Endothelial cell of umbilical vein (primary cell): ENCODE measurements around the gene TNRC6B. TPM values are rescaled to one million over a fixed set of nuclear protein-coding genes. Genes with fewer than 3 reads are reported as not detected.

ENCODE experiments used
- BruUV-seq: library from RNA; stranded (reverse); fragments of 400-500 nt; replicated peaks from 2 replicates; lab custom pipeline; 2021; lab: Mats Ljungman, UMichigan
- CTCF ChIA-PET: fragments of 300-600, 350-600 bp; sonication (Branson Sonifier 250); formaldehyde crosslinking; loops from one replicate; lab custom pipeline; 2021; ENCODE audit warnings: antibody characterized with exemption, inconsistent platforms; lab: Charles Lee
- POLR2A ChIA-PET: fragments of 300-600, 350-600 bp; sonication (Branson Sonifier 250); formaldehyde crosslinking; loops from one replicate; lab custom pipeline; 2021; ENCODE audit warnings: antibody characterized with exemption, inconsistent platforms; lab: Charles Lee
- DNase-seq: peaks from one replicate; pipeline ENCODE4 v3.0.0-alpha.2; 2011; ENCODE audit warnings: low read depth, low spot score
- FAIRE-seq: peaks from 2 replicates; lab custom pipeline; 2011; peaks lifted over from hg19 to GRCh38; lab: Jason Lieb, UNC
- H2AFZ ChIP-seq: 2 replicates; pipeline ENCODE4 v1.6.0; 2012; ENCODE audit warnings: low read depth, low read length, control low read depth, inconsistent platforms
- H3K27ac ChIP-seq: 2 replicates; pipeline ENCODE4 v1.5.1; 2011; ENCODE audit warnings: low read depth, mild to moderate bottlenecking, control low read depth, low read length, moderate library complexity; ENCODE audit not compliant: insufficient read depth
- H3K27me3 ChIP-seq, 2 experiments: 2 replicates each; pipeline versions ENCODE4 v1.6.0 to v1.6.1; 2011; ENCODE audit warnings: low read length in 2 of 2, mixed read lengths in 1 of 2; ENCODE audit not compliant: control insufficient read depth in 2 of 2, insufficient read depth in 2 of 2
- H3K36me3 ChIP-seq, 2 experiments: 2 replicates in 1 of 2; 3 replicates in 1 of 2; pipeline ENCODE4 v1.5.1; 2011; ENCODE audit warnings: low read length in 2 of 2, mild to moderate bottlenecking in 1 of 2, moderate library complexity in 1 of 2; ENCODE audit not compliant: control insufficient read depth in 2 of 2, insufficient read depth in 2 of 2; ENCODE audit errors: extremely low read depth in 1 of 2
- H3K4me1 ChIP-seq: 3 replicates; pipeline ENCODE4 v1.5.1; 2011; ENCODE audit warnings: mild to moderate bottlenecking, low read length; ENCODE audit not compliant: control insufficient read depth, insufficient read depth; ENCODE audit errors: extremely low read depth
- H3K4me2 ChIP-seq: 2 replicates; pipeline ENCODE4 v1.6.1; 2011; ENCODE audit warnings: low read length, control low read depth, mixed read lengths; ENCODE audit not compliant: insufficient read depth
- H3K4me3 ChIP-seq, 3 experiments: fragments of 200-600 bp in 1 of 3; sonication (generic), shearing (Covaris generic) in 1 of 3; replicated peaks in 1 of 3; 2 replicates each; pipeline ENCODE4 v1.5.1; 2011 to 2016; ENCODE audit warnings: control low read depth in 3 of 3, low read length in 3 of 3, mild to moderate bottlenecking in 2 of 3, inconsistent platforms in 1 of 3, low read depth in 1 of 3, moderate library complexity in 1 of 3; ENCODE audit not compliant: insufficient read depth in 1 of 3
- H3K79me2 ChIP-seq: 2 replicates; pipeline ENCODE4 v1.6.0; 2012; ENCODE audit warnings: low read length, inconsistent platforms; ENCODE audit not compliant: control insufficient read depth, insufficient read depth
- H3K9ac ChIP-seq: replicated peaks from 2 replicates; pipeline ENCODE3; 2011; ENCODE audit warnings: low read length, control low read depth; ENCODE audit not compliant: insufficient read depth; ENCODE audit errors: extremely low read depth
- H3K9me1 ChIP-seq: replicated peaks from 3 replicates; pipeline ENCODE4 v1.6.0; 2011; ENCODE audit warnings: mild to moderate bottlenecking, low read length; ENCODE audit not compliant: control insufficient read depth, insufficient read depth; ENCODE audit errors: extremely low read depth
- H3K9me3 ChIP-seq: replicated peaks from 2 replicates; pipeline ENCODE4 v1.5.1; 2012; ENCODE audit warnings: low read length, inconsistent platforms; ENCODE audit not compliant: control insufficient read depth, insufficient read depth
- H4K20me1 ChIP-seq: replicated peaks from 2 replicates; pipeline ENCODE3; 2011; ENCODE audit warnings: mild to moderate bottlenecking, low read length; ENCODE audit not compliant: control insufficient read depth, insufficient read depth; ENCODE audit errors: extremely low read depth
- CTCF ChIP-seq, 2 donors: IDR thresholded peaks; 1 replicate in 1 of 2; 2 replicates in 1 of 2; pipeline ENCODE4 v1.5.1; 2011; ENCODE audit warnings: low read length in 2 of 2, mild to moderate bottlenecking in 2 of 2, moderate library complexity in 2 of 2, control low read depth in 1 of 2, inconsistent platforms in 1 of 2, low read depth in 1 of 2; ENCODE audit not compliant: insufficient read depth in 1 of 2; ENCODE audit errors: extremely low read depth in 1 of 2
- EZH2 ChIP-seq: IDR thresholded peaks from 2 replicates; pipeline ENCODE4 v1.6.1; 2012; ENCODE audit warnings: borderline replicate concordance, low read depth, mild to moderate bottlenecking, moderate library complexity, low read length, inconsistent platforms; ENCODE audit not compliant: severe bottlenecking
- FOS ChIP-seq: IDR thresholded peaks from 2 replicates; pipeline ENCODE4 v1.6.1; 2011; ENCODE audit warnings: mild to moderate bottlenecking, low read length, moderate library complexity, borderline replicate concordance; ENCODE audit not compliant: insufficient read depth
- GATA2 ChIP-seq: IDR thresholded peaks from 2 replicates; pipeline ENCODE4 v1.7.0; 2011; ENCODE audit warnings: low read depth, mild to moderate bottlenecking, moderate library complexity, mixed read lengths, low read length; ENCODE audit not compliant: insufficient read length, insufficient read depth
- JUN ChIP-seq: IDR thresholded peaks from 2 replicates; pipeline ENCODE4 v1.6.1; 2011; ENCODE audit warnings: borderline replicate concordance, low read depth; ENCODE audit not compliant: insufficient read length, insufficient read depth
- MYC ChIP-seq: IDR thresholded peaks from one replicate; pipeline ENCODE4 v1.6.1; 2011; ENCODE audit warnings: mild to moderate bottlenecking, low read depth, low read length
- POLR2A ChIP-seq: IDR thresholded peaks from 2 replicates; pipeline ENCODE4 v1.6.1; 2012; ENCODE audit warnings: low read depth, mild to moderate bottlenecking, control low read depth, low read length
- POLR2AphosphoS5 ChIP-seq: IDR thresholded peaks from 2 replicates; pipeline ENCODE4 v1.6.1; 2012; ENCODE audit warnings: low read depth, mild to moderate bottlenecking, control low read depth, low read length, moderate library complexity; ENCODE audit not compliant: insufficient read depth
- dilution Hi-C: fragments of 300-500 bp; cut with MboI; formaldehyde crosslinking; loops from one replicate; pipeline ENCODE4 v1.15.0; 2019; ENCODE audit warnings: low sequenced_read_pairs; ENCODE audit not compliant: extremely low pct_ligation_motif_present
- intact Hi-C: fragments of 100-400 bp; cut with micrococcal nuclease; formaldehyde crosslinking; loops from one replicate; pipeline ENCODE4 v1.10.0; 2022
- polyA plus RNA-seq, 4 experiments: library from polyadenylated mRNA; depleted of rRNA in 3 of 4; stranded (reverse) in 3 of 4; unstranded in 1 of 4; fragments of >200 nt; gene quantifications; 2 replicates each; pipeline versions ENCODE4 v1.2.1 to v1.2.3, GENCODE V29; 2011 to 2012; ENCODE audit warnings: missing spikeins in 1 of 4
- total RNA-seq: library from RNA; stranded (reverse); gene quantifications from 2 replicates; pipeline ENCODE4 v1.2.3, GENCODE V29; 2021

TNRC6B gene
- total and polyA plus RNA-seq, 2 donors (not counting 3 experiments of a cell fraction or from before 2014, with no cell fraction given) = 10.6 to 37.2 TPM

DNA sequence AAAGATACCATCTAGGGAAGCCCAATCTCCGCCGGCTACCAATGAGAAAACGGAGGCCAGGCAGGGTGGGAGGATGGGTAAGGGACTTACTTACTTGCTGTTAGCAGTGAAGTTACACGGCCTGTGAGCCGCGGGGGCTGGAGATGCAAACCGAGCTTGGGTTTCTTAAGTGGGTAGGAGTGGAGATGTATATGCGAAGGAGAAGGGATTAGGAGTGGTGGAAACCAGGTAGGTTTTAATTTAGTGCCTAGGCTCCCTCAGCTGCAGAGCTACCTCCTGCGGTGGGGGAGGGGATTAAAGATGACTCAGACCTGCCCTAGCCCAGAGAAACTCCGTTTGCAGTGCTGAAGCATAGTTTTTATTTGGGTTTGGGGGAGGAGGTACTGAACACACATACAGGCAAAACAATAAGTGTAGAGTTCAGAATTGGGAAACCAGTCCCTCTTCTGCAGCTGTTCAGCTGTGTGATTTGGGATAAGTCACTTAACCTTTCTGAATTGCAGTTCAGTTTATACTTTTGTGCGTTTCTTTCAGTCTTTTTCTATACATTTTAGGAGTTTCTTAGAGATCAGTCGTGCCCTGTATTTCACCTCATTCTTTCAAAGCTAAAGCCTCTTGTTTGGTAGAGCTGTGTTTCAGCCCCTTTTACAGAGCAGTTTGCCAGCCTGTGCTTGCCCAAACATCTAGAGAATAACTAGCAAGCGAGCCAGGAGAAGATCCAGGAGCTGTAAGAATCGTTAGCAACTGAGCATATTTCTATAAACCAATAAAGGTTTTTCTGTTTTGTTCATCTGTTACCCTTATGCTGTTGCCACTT, 596 bp upstream of the TNRC6B start:
- DNase-seq (peak; percentile 61), FAIRE-seq (peak; percentile 74)
- intact Hi-C loops = loop anchor here (1.0 to 5.0 kb wide), 5 partner anchors 133 to 645 kb away; partner anchors contain the start of genes ADSL, MRTFA and RPS19BP1
- Histone ChIP-seq H3K9ac (peak overlapping the region; percentile 98), H3K4me1 (peaks cover 29% of the 10 kb centered on the region), H3K79me2 (peaks cover 41% of the 10 kb centered on the region), H4K20me1 (no peaks in the 10 kb centered on the region), H3K27me3 (no peaks in the 10 kb centered on the region), H3K36me3 (no peaks in the 10 kb centered on the region), H3K4me2 (peak overlapping the region; percentile 87), H3K9me1 (no peaks in the 10 kb centered on the region), H3K9me3 (no peaks in the 10 kb centered on the region), H2AFZ (peak overlapping the region; percentile 67), H3K27ac (peak overlapping the region; percentile 32), H3K4me3 (peak overlapping the region; percentile 13 to 99 (median 93))
- TF ChIP-seq EZH2 (no peak), POLR2A (no peak), POLR2AphosphoS5 (no peak), JUN (peak; percentile 51), FOS (peak; percentile 84), GATA2 (no peak), MYC (no peak), CTCF (IDR thresholded peaks at IDR 0.05; ENCODE audit: extremely low read depth in 1 of 2, insufficient read depth in 1 of 2, low read depth in 1 of 2, low read length in 2 of 2) (no peak)
- ChIA-PET POLR2A (interaction anchor here (0.6 to 1.5 kb wide), 16 partner anchors 14 to 165 kb away, joined by 3 to 9 read pairs (median 4); no protein-coding TSS in a partner anchor), CTCF (interaction anchor here (0.6 to 4.9 kb wide), 9 partner anchors 11 to 170 kb away, joined by 3 to 33 read pairs (median 6); partner anchors contain the start of gene ADSL)
- dilution Hi-C loops = no loop called here
- BruUV-seq = no TSS peak
